PC-3 (cell line): ENCODE measurements around the gene ZSCAN1. TPM values are rescaled to one million over a fixed set of nuclear protein-coding genes. Genes with fewer than 3 reads are reported as not detected.

Experiments used
- ATAC-seq: fragments of 200-7000 bp; cut with Tn5 transposase; 2 replicates; pipeline ENCODE4 v1.9.1; 2020; ENCODE audit warnings: mild to moderate bottlenecking, moderate library complexity
- BruUV-seq: library from RNA; stranded (reverse); fragments of 400-500 nt; replicated peaks from 2 replicates; lab custom pipeline; 2021; lab: Mats Ljungman, UMichigan
- CTCF ChIA-PET: fragments of 300-600 bp; sonication (Branson Sonifier 250); formaldehyde crosslinking; loops from one replicate; lab custom pipeline; 2022; ENCODE audit warnings: antibody characterized with exemption; lab: Charles Lee
- POLR2A ChIA-PET: fragments of 300-600 bp; sonication (Branson Sonifier 250); formaldehyde crosslinking; loops from one replicate; lab custom pipeline; 2022; ENCODE audit warnings: antibody characterized with exemption; ENCODE audit not compliant: unreplicated experiment; lab: Charles Lee
- DNase-seq: peaks from one replicate; pipeline ENCODE4 v3.0.0-alpha.2; 2015
- H2AFZ ChIP-seq: fragments of 300-600 bp; sonication (generic); 2 replicates; pipeline ENCODE4 v1.6.0; 2016; ENCODE audit warnings: antibody characterized with exemption, low read length
- H3F3A ChIP-seq: fragments of 300-600 bp; sonication (generic); one replicate; pipeline ENCODE4 v1.6.0; 2017; ENCODE audit warnings: antibody characterized with exemption, low read length, control low read depth, mild to moderate bottlenecking; ENCODE audit not compliant: unreplicated experiment
- H3K27ac ChIP-seq: fragments of 300-600 bp; sonication (generic); 2 replicates; pipeline ENCODE4 v1.5.1; 2016; ENCODE audit warnings: mild to moderate bottlenecking, low read length
- H3K27me3 ChIP-seq: fragments of 300-600 bp; sonication (generic); 2 replicates; pipeline ENCODE4 v1.6.1; 2016; ENCODE audit warnings: low read length, mixed read lengths
- H3K36me3 ChIP-seq: fragments of 300-600 bp; sonication (generic); 2 replicates; pipeline ENCODE4 v1.6.1; 2016; ENCODE audit warnings: low read depth, mixed run types, low read length, mixed read lengths
- H3K4me1 ChIP-seq: fragments of 300-600 bp; sonication (generic); 2 replicates; pipeline ENCODE4 v1.5.1; 2016; ENCODE audit warnings: low read length; ENCODE audit not compliant: insufficient read depth
- H3K4me2 ChIP-seq: fragments of 300-600 bp; sonication (generic); 2 replicates; pipeline ENCODE4 v1.6.0; 2016; ENCODE audit warnings: low read length
- H3K4me3 ChIP-seq: fragments of 300-600 bp; sonication (generic); 2 replicates; pipeline ENCODE4 v1.5.1; 2016; ENCODE audit warnings: mild to moderate bottlenecking, low read length, mixed read lengths
- H3K79me2 ChIP-seq: fragments of 300-600 bp; sonication (generic); 2 replicates; pipeline ENCODE4 v1.6.1; 2017; ENCODE audit warnings: low read length, mixed read lengths
- H3K9ac ChIP-seq: fragments of 300-600 bp; sonication (generic); 2 replicates; pipeline ENCODE4 v1.6.0; 2016; ENCODE audit warnings: mild to moderate bottlenecking, low read length
- H3K9me2 ChIP-seq: fragments of 300-600 bp; sonication (generic); replicated peaks from 2 replicates; pipeline ENCODE4 v1.6.1; 2016; ENCODE audit warnings: mixed run types, low read length, mixed read lengths
- H3K9me3 ChIP-seq: fragments of 300-600 bp; sonication (generic); 2 replicates; pipeline ENCODE4 v1.6.1; 2016; ENCODE audit warnings: low read length, mixed read lengths
- H4K20me1 ChIP-seq: fragments of 300-600 bp; sonication (generic); 2 replicates; pipeline ENCODE4 v1.6.1; 2016; ENCODE audit warnings: low read length, mixed read lengths
- EZH2 ChIP-seq: fragments of 300-600 bp; sonication (generic); IDR thresholded peaks from one replicate; pipeline ENCODE4 v1.6.1; 2017; ENCODE audit warnings: antibody characterized with exemption, mild to moderate bottlenecking, low read length; ENCODE audit not compliant: unreplicated experiment
- EZH2phosphoT487 ChIP-seq: fragments of 300-600 bp; sonication (generic); IDR thresholded peaks from 2 replicates; pipeline ENCODE4 v1.6.1; 2018; ENCODE audit warnings: mild to moderate bottlenecking, antibody characterized with exemption, low read length, borderline replicate concordance
- intact Hi-C: fragments of 100-400 bp; cut with micrococcal nuclease; formaldehyde crosslinking; loops from 2 replicates; pipeline ENCODE4 v1.9.0; 2023
- total RNA-seq: library from RNA; depleted of rRNA; stranded (reverse); fragments of >200 nt; gene quantifications from 2 replicates; pipeline ENCODE4 v1.2.3, GENCODE V29; 2014
- TF ChIP-seq, protein P1 (sequence below): fragments of 300-600 bp; sonication (generic); conservative IDR thresholded peaks from 2 replicates; pipeline ENCODE4 v1.5.1; 2017; ENCODE audit warnings: antibody characterized with exemption, low read depth, mild to moderate bottlenecking, low read length

ZSCAN1 gene
- total RNA-seq, 1 experiment from 2014 or later, result not detected

DNA sequence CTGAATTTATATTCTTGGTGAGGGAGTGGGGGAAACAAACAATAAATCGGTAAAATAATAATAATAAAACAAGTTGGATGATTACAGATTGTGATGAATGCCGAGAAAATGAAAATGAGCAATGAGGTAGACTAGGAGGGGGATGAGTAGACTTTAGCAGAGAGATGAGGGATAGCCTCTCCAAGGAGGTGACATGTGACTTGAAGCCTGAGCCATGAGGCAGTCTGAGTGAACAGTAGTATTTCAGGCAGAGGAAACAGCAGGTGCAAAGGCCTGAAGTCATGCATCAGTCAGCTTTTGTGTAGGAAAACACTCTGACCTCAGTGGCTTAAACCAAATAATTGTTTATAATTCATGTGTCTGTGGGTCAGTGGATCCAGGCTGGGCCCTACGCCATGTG is 29.9 kb downstream of the ZSCAN1 start:
- H3K27me3 ChIP-seq, result no peaks in the 10 kb centered on the region
- peaks cover 69% of the 10 kb centered on the region for H3K9me3 ChIP-seq
- no peaks in the 10 kb centered on the region for H3K36me3 ChIP-seq
- no peak overlapping the region for H3K9ac ChIP-seq
- no peak overlapping the region for H3K27ac ChIP-seq
- TF ChIP-seq, protein P1, sequence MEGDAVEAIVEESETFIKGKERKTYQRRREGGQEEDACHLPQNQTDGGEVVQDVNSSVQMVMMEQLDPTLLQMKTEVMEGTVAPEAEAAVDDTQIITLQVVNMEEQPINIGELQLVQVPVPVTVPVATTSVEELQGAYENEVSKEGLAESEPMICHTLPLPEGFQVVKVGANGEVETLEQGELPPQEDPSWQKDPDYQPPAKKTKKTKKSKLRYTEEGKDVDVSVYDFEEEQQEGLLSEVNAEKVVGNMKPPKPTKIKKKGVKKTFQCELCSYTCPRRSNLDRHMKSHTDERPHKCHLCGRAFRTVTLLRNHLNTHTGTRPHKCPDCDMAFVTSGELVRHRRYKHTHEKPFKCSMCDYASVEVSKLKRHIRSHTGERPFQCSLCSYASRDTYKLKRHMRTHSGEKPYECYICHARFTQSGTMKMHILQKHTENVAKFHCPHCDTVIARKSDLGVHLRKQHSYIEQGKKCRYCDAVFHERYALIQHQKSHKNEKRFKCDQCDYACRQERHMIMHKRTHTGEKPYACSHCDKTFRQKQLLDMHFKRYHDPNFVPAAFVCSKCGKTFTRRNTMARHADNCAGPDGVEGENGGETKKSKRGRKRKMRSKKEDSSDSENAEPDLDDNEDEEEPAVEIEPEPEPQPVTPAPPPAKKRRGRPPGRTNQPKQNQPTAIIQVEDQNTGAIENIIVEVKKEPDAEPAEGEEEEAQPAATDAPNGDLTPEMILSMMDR, result no peak
- TF ChIP-seq EZH2, result no peak
- TF ChIP-seq EZH2phosphoT487, result no peak
- no peaks in the 10 kb centered on the region for H3K9me2 ChIP-seq
- DNase-seq, result no peak
- H3K4me3 ChIP-seq, result no peak overlapping the region
- H3K79me2 ChIP-seq, result no peaks in the 10 kb centered on the region
- no peaks in the 10 kb centered on the region for H4K20me1 ChIP-seq
- ATAC-seq, result no peak
- no peak overlapping the region for H2AFZ ChIP-seq
- H3K4me1 ChIP-seq, result no peaks in the 10 kb centered on the region
- no peak overlapping the region for H3K4me2 ChIP-seq
- BruUV-seq, result no TSS peak
- ChIA-PET POLR2A (no interaction called here), CTCF (no interaction called here)
- H3F3A ChIP-seq, result no peaks in the 10 kb centered on the region
- intact Hi-C loops, result no loop called here

DNA sequence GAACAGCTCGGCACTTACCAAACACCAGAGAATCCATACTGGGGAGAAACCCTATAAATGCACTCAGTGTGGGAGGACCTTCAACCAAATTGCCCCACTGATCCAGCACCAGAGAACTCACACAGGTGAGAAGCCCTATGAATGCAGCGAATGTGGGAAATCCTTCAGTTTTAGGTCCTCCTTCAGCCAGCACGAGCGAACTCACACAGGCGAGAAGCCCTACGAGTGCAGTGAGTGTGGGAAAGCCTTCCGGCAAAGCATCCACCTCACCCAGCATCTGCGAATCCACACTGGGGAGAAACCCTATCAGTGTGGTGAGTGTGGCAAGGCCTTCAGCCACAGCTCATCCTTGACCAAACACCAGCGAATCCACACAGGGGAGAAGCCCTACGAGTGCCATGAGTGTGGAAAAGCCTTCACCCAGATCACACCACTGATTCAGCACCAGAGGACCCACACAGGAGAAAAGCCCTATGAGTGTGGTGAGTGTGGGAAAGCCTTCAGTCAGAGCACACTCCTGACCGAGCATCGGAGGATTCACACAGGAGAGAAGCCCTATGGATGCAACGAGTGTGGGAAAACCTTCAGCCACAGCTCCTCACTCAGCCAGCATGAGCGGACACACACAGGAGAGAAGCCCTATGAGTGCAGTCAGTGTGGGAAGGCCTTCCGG is 33.6 kb downstream of the ZSCAN1 start:
- POLR2A ChIA-PET, result no interaction called here

DNA sequence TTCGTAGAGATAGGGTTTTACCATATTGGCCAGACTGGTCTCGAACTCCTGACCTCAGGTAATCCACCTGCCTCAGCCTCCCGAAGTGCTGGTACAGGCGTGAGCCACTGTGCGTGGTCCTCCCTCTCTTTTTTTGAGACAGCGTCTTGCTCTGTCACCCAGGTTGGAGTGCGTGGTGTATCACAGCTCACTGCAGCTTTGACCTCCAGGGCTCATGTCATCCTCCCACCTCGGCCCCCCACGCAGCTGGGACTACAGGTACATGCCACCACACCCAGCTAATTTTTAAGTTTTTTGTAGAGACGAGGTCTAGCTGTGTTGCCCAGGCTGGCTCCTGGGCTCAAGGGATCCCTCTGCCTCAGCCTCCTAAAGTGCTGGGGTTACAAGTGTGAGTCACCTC is 46.0 kb downstream of the ZSCAN1 start:
- ATAC-seq (no peak), DNase-seq (no peak)
- Histone ChIP-seq H3K27me3 (no peaks in the 10 kb centered on the region), H2AFZ (no peak overlapping the region), H3K4me1 (no peaks in the 10 kb centered on the region), H3K27ac (no peak overlapping the region), H3K79me2 (no peaks in the 10 kb centered on the region), H3K9me2 (no peaks in the 10 kb centered on the region), H3K4me3 (no peak overlapping the region), H3F3A (no peaks in the 10 kb centered on the region), H3K9ac (no peak overlapping the region), H3K9me3 (peaks cover 43% of the 10 kb centered on the region), H3K36me3 (no peaks in the 10 kb centered on the region), H3K4me2 (no peak overlapping the region), H4K20me1 (no peaks in the 10 kb centered on the region)
- BruUV-seq, result no TSS peak
- intact Hi-C loops, result no loop called here
- TF ChIP-seq EZH2 (no peak), EZH2phosphoT487 (no peak)
- TF ChIP-seq, protein P1, result no peak
- POLR2A ChIA-PET, result no interaction called here
- CTCF ChIA-PET, result no interaction called here

More for the DNA sequence above, 33.6 kb downstream of the ZSCAN1 start:
- ATAC-seq, result no peak
- Histone ChIP-seq H2AFZ (no peak overlapping the region), H3K4me1 (no peaks in the 10 kb centered on the region), H3K27ac (no peak overlapping the region), H4K20me1 (no peaks in the 10 kb centered on the region), H3K9me2 (no peaks in the 10 kb centered on the region), H3K27me3 (no peaks in the 10 kb centered on the region), H3K4me3 (no peak overlapping the region), H3K9me3 (peaks cover 72% of the 10 kb centered on the region), H3K79me2 (no peaks in the 10 kb centered on the region), H3K9ac (no peak overlapping the region), H3K36me3 (no peaks in the 10 kb centered on the region), H3K4me2 (no peak overlapping the region), H3F3A (no peaks in the 10 kb centered on the region)
- CTCF ChIA-PET, result no interaction called here
- no TSS peak for BruUV-seq
- no peak for DNase-seq
- intact Hi-C loops, result no loop called here
- no peak for TF ChIP-seq EZH2phosphoT487
- TF ChIP-seq, protein P1, result no peak
- no peak for TF ChIP-seq EZH2
